Ascending aorta (tissue), 2 donors: ENCODE measurements around the gene RNU5B-1. TPM values are rescaled to one million over a fixed set of nuclear protein-coding genes. Genes with fewer than 3 reads are reported as not detected.

Experiments
- DNase-seq, 2 donors: peaks; one replicate each; pipeline ENCODE4 v3.0.0-alpha.2; 2019; ENCODE audit warnings: low spot score in 2 of 2
- H3K27ac ChIP-seq, 2 donors: fragments of 200-600 bp; sonication (generic); one replicate each; pipeline ENCODE4 v1.5.1; 2016 to 2017; ENCODE audit warnings: mild to moderate bottlenecking in 1 of 2
- H3K27me3 ChIP-seq: fragments of 200-600 bp; sonication (generic); one replicate; pipeline ENCODE4 v1.5.1; 2017
- H3K36me3 ChIP-seq, 2 donors: fragments of 200-600 bp; sonication (generic); one replicate each; pipeline ENCODE4 v1.5.1; 2016
- H3K4me1 ChIP-seq, 2 donors: fragments of 200-600 bp; sonication (generic); one replicate each; pipeline ENCODE4 v1.5.1; 2016 to 2017; ENCODE audit warnings: mild to moderate bottlenecking in 1 of 2
- H3K4me3 ChIP-seq, 2 donors: fragments of 200-600 bp; sonication (generic); one replicate each; pipeline ENCODE4 v1.5.1; 2016 to 2017; ENCODE audit warnings: mild to moderate bottlenecking in 1 of 2
- H3K9me3 ChIP-seq, 2 donors: fragments of 200-600 bp; sonication (generic); one replicate each; pipeline ENCODE4 v1.5.1; 2016
- CTCF ChIP-seq, 3 experiments: fragments of 200-600 bp in 2 of 3; fragments of 450-650 bp in 1 of 3; sonication (generic) in 2 of 3; IDR thresholded peaks; one replicate each; pipeline ENCODE4 v1.5.1; 2016 to 2019; ENCODE audit warnings: antibody characterized with exemption in 3 of 3, mild to moderate bottlenecking in 1 of 3, moderate library complexity in 1 of 3
- intact Hi-C: fragments of 100-400 bp; cut with DNase I; formaldehyde crosslinking; loops from one replicate; pipeline ENCODE4 v1.15.1; 2023
- total RNA-seq: library from RNA; depleted of rRNA; stranded (reverse); fragments of >200 nt; gene quantifications from one replicate; pipeline ENCODE4 v1.1.0, GENCODE V29; 2016

RNU5B-1 gene
- total RNA-seq, 1 donor from 2014 or later: not detected

DNA sequence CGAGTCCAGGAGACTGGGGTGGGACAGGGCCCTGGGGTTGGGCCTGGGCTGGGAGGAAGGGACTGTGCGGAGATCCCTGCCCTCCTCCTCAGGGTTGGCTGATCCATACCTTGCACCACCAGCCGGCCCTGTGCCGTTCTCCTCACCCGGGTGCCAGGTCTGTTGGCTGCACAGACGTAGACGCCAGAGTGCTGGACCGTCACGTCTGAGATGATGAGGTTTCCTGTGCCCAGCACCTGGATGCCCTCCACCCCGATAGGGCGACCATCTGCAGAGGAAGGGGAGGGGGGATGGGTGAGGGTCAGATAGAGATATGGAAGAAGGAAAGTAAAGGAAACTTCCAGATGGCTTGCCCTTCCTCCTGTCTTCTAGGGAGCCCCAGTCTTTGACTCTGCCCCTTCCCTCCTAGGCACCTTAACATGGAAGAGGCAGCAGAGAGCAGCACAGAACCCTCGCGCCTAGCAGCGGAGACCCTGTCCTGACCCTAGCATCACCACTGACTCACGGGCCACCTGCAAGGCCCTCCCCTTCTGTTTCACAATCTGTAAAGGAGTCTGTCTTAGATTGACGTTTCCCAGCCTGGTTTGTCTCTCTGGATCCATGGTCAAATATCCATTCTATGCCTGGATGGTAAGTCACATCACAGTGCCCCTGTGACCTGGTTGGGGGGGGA lies 28.8 kb downstream of the RNU5B-1 start:
- Histone ChIP-seq H3K4me1 (no peaks in the 10 kb centered on the region), H3K27ac (no peak overlapping the region), H3K36me3 (no peaks in the 10 kb centered on the region), H3K4me3 (no peak overlapping the region), H3K9me3 (no peaks in the 10 kb centered on the region), H3K27me3 (no peaks in the 10 kb centered on the region)
- intact Hi-C loops: no loop called here
- DNase-seq: no peak
- no peak for TF ChIP-seq CTCF (IDR thresholded peaks at IDR 0.05)

DNA sequence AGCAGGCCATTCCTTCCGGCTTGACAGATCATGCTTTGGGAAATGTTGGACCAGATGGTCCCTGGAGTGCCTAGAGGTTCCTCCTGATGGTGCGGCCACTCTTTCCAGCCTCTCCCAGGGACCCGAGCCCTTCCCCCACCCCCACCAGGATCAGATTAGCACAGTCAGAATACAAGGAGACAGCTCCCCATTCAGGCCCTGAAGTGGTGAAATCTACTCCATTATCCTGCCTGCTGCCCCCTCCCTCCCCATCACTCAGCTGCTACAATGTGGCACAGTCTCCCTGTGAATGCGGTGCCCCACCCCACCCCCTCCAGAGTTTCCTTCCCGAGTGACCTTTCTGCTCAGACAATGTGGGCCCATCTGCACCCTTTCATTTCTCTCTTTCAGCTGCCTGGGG lies 29.4 kb downstream of the RNU5B-1 start:
- Histone ChIP-seq H3K9me3 (no peaks in the 10 kb centered on the region), H3K4me1 (no peaks in the 10 kb centered on the region), H3K27me3 (no peaks in the 10 kb centered on the region), H3K27ac (no peak overlapping the region), H3K4me3 (no peak overlapping the region), H3K36me3 (no peaks in the 10 kb centered on the region)
- no peak for TF ChIP-seq CTCF (IDR thresholded peaks at IDR 0.05)
- intact Hi-C loops: no loop called here
- DNase-seq: no peak

DNA sequence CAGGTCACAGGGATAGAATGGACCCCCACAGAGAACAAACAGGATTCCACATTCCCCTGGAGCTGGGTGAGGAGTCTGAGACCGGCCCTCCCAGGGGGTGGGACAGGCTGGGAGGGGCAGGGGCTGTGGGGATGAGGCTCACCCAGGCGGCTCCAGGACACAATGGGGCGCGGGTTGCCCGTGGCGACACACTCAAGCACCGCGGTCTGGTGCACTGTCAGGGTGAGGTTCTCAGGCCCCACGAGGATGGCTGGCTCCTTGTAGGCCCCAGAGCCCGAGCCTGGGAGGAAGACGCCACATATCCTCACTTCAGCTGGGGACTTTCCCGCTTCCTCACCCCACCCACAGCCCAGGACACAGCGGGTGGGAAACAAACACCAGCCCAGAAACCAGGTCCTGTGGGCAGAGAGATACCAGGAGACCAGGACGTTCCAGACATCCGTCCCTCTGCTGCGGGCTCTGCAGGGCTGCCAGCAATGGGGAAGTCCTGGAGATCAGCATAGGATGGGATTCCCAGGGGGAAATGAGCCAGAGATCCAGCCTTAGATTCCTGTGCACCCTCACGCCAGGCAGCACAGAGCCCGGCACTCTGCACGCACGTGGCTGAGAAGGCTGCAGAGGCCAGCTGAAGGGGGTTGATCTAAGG lies 30.2 kb downstream of the RNU5B-1 start:
- H3K27ac ChIP-seq: no peak overlapping the region
- intact Hi-C loops: no loop called here

DNA sequence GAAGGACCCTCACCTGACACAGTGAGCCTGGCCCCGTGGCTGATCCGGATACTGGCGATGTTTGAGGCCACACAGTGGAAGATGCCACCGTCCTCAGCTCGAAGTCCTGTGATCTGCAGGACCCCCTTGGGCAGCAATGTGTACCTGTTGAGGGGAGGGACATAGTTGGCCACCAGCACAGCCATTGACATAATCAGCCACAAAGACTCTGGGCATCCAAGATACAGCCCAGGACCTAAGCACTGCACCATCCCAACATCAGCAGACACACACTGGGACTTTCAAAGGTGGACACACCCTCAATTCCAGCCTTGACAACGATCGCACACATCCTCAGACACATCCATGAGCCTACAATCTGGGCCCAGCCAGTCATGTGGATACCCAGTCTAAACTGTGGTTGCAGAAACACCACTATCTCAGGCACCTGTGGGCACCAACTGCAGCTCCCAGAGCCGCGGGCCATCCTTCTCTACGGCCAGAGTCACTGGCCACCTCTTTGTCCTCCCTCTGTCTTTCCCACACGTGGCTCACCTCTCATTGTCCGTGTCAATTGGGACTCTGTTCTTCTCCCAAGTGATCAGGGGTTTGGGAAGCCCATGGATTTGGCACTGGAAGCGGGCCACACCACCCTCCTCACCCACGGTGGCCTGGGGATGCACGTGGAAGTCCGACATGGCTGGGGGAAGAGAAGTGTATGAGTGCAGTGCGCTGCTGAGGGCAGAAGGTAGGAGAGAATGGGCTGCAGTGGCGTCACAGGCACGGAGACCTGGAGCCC lies 31.0 kb downstream of the RNU5B-1 start:
- no peaks in the 10 kb centered on the region for H3K9me3 ChIP-seq
- no peak overlapping the region for H3K4me3 ChIP-seq
- H3K4me1 ChIP-seq: no peaks in the 10 kb centered on the region
- DNase-seq: no peak
- no peak overlapping the region for H3K27ac ChIP-seq
- no peak for TF ChIP-seq CTCF (IDR thresholded peaks at IDR 0.05)
- H3K27me3 ChIP-seq: no peaks in the 10 kb centered on the region
- intact Hi-C loops: no loop called here
- H3K36me3 ChIP-seq: no peaks in the 10 kb centered on the region

More for the DNA sequence above, 30.2 kb downstream of the RNU5B-1 start:
- Histone ChIP-seq H3K27me3 (no peaks in the 10 kb centered on the region), H3K4me3 (no peak overlapping the region), H3K9me3 (no peaks in the 10 kb centered on the region), H3K36me3 (no peaks in the 10 kb centered on the region), H3K4me1 (no peaks in the 10 kb centered on the region)
- no peak for TF ChIP-seq CTCF (IDR thresholded peaks at IDR 0.05)
- DNase-seq: no peak

GRCh38 chr15:65336493-65337435 lies 32.3 kb downstream of the RNU5B-1 start:
- DNase-seq: no peak
- Histone ChIP-seq H3K27me3 (no peaks in the 10 kb centered on the region), H3K4me3 (no peak overlapping the region), H3K27ac (no peak overlapping the region), H3K4me1 (no peaks in the 10 kb centered on the region), H3K9me3 (no peaks in the 10 kb centered on the region), H3K36me3 (no peaks in the 10 kb centered on the region)
- no peak for TF ChIP-seq CTCF (IDR thresholded peaks at IDR 0.05)
- intact Hi-C loops: no loop called here
